Ramos (cell line): Measurements from ENCODE around the gene PNPT1.
"Not testable (repeated sequence)": the region's sequence is repeated elsewhere in the genome, so short reads cannot be mapped to it uniquely, and the experiment has no call there.

Source experiments
- in situ Hi-C: fragments of 300-500 bp; cut with MboI; formaldehyde crosslinking; loops from one replicate; pipeline ENCODE4 v1.14.3; 2022; ENCODE audit warnings: low sequenced_read_pairs; ENCODE audit not compliant: unreplicated experiment

PNPT1 gene

DNA sequence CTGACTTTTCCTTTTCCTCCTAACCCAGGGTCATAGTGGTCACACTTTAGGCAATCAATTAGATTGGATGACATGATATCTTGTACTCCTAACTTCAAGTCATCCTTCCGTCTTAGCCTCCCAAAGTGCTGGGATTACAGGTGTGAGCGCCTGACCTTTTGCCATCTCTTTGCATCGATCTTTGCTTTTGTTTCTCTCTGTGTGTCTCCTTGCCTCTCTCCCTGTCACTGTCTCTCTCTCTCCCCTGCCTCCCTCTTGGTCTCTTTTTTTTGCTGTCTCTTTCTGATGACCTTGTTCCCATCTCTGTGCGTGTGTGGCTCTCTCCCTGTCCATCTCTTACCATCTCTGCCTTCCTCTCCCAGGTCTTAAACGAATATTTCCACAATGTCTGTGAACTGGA is 904 bp downstream of the PNPT1 start:
- in situ Hi-C loops = not testable (repeated sequence)

DNA sequence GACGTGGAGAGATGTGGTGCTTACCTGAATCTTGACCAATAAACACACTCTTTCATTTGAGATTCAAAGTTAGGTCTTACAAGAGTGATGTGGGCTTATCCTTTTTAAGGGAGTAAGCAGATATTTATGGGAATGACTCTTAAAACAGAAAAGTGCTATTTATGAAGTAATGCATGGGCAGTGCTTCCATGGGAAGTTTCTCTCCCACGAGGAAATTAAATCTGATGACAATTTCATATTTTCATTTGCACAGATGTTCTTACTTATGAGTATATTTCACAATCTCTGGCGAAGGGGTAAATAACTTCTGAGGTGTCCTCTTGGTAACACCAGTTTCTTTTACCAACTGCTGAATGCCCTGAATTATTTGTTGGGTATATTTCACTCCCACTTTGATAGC is 21.0 kb downstream of the PNPT1 start:
- in situ Hi-C loops = no loop called here

DNA sequence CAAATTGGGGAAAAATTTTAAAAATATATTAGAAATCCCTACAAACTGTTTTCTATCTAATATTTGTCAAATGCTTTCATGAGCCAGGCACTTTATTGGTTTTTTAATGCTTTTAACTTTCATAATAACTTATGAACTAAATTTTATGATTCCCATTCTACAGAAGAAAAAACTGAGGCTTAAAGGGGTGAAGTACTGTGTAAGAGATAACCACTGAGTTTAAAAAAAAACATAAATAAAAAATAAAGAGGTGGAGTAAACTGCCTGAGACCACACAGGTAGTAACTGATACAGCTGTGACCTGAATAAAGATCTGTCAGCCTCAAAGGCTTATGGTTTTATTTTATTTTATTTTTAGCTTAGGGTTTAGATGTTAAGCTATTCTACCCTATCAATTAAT is 24.7 kb downstream of the PNPT1 start:
- in situ Hi-C loops = no loop called here

DNA sequence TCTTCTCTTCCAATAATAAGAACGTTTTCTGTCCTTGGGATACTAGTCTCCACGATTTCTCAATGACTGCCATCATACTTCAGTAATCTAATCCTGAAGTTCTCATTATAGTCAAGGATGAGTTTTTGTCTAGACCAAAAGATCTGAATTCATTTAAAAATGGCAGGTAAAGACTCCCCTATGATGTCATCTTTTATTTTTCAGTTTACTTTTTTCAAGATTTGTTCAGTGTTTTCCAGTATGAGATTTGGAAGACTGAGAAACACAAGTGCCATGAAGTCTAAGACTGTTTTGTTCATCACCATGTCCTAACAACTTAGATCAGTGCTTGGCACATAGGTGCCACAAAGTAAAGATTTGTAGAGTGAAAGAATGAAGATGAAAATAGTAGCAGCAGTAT is 40.4 kb downstream of the PNPT1 start:
- in situ Hi-C loops = no loop called here

DNA sequence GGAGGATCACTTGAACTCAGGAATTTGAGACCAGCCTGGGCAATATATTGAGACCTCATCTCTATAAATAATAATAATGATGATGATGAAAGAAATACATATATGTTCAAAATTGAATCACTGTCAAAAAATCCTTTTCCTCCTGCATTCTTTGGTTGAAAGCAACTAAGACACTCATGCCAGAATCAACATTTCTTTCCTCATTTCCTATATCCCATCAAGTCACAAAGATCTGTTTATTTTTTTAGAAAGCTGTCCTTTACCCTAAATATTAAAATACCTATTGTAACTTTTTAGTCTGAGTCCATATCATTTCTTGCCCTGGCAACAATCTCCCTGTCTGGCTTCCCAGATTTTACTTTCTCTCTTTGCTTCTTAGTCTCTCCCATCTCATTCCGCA is 44.4 kb downstream of the PNPT1 start:
- in situ Hi-C loops = no loop called here

DNA sequence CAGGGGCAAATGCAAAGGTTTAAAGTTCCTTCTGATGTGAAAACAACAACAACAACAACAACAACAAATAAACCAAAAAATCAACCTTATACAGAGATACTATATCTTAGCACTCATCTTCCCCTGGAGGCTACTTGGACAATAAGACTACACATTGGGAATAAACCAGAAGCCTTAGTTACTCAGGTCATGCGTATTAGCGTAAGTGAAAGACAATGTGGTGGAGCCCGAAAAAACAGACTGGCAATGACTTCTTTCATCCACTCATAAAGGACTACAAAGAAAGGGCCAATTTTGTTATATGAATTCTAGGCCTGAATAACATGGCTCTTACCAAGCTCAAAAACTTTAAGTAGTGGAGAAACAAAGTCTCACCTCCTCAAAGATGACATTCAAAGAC is 56.8 kb downstream of the PNPT1 start:
- in situ Hi-C loops = no loop called here

DNA sequence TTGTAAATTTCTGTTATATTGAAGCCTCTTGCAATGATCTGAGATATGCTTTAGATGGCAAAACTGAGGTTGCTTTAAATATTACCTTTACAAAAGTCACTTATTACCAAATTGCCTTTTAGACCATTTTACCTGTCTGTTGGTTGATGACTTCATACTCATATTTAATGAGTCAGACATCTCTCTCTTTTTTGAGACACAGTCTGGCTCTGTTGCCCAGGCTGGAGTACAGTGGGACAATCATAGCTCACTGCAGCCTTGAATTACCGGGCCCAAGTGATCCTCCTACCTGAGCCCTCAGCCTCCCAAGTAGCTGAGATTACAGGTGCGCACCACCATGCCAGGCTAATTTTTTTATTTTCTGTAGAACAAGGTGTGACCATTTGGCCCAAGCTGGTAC is 64.7 kb downstream of the PNPT1 start:
- in situ Hi-C loops = no loop called here

DNA sequence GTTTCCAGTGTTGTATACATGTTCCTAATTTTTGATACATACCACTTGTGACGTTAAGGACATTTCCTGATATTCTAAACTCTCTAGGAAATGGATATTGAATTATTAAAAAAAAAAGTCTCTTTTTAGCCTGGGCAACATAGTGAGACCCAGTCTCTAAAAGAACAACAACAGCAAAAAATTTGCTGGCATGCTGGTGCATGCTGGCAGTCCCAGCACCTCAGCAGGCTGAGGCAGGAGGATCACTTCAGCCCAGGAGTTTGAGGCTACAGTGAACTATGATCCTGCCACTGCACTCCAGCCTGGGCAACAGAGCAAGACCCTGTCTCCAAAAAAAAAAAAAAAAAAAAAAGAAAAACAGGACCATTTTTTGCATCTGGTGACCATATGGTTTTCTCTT is 65.7 kb downstream of the PNPT1 start:
- in situ Hi-C loops = no loop called here

DNA sequence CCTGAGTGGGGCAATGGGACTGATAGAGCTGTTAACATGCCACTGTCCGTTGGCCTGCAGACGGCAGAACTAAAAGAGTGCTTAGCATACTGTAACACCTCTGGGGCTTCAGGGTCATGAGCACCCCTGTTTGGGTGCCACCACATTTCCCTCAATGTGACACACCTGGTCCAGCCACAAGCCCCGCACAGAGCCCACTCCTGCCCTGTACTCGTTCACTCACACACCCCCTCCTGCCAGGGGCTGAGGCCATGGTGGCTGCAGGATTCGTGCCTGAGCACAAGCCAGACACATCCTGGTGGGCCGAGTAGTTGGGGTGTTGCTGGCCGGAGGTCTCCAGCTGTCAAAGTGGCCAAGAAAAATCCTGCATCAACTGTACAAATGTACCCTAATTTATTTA is 71.8 kb downstream of the PNPT1 start:
- in situ Hi-C loops = no loop called here

DNA sequence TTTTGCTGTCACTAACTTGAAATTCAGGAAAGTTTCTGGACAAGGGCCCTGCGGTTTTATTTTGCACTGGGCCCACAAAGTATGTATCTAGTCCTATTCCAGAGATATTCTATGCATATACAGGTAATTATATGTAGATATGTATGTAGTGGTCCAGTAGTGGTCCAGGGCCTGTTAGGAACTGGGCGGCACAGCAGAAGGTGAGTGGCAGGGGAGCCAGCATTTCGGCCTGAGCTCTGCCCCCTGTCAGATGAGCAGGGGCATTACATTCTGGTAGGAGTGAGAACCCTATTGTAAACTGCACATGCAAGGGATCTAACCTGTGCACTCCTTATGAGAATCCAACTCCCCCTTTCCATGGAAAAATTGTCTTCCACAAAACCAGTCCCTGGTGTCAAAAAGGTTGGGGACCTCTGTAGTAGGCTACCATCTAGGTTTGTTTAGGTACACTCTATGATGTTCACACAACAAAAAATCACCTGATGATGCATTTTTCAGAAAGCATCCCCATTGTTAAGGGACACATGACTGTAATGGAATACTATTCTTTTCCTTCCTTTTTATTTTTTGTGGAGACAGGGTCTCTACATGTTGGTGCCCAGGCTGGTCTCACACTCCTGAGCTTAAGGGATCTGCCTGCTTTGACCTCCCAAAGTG is 73.4 kb downstream of the PNPT1 start:
- in situ Hi-C loops = no loop called here

DNA sequence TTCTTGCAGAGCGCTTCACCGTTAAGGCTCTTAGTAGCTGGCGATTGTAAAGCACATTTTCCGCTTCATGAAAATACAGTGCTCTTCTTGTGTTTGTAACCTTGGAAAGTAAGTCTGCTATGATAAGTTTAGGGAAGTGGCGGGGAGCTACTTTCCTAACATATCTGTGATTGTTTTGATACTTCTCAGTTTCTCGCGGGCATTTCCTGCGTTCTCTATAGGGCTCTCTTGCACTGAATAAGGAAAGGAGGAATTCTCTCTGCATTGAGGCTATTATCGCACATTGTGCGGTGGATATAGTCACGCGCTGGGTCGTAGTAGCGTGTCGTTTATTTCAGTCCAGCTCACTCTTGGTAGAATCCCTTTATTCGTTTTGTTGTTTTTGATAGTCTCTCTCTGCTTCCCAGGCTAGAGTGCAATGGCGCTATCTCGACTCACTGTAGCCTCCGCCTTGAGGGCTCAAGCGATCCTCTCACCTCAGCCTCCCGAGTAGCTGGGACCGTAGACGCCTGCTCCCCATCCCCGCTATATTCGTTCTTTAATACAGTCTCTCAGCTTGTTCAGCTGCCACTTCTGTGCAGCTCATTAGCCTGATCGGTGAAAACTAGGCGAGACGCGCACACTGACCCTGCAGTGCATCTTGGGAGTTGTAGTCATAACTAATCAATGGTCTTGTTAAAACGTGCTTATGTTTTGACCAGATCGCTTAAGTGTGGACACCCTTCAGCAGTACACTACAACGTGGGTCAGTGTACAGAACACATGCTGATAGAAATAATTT is 75.2 kb downstream of the PNPT1 start:
- in situ Hi-C loops = no loop called here

DNA sequence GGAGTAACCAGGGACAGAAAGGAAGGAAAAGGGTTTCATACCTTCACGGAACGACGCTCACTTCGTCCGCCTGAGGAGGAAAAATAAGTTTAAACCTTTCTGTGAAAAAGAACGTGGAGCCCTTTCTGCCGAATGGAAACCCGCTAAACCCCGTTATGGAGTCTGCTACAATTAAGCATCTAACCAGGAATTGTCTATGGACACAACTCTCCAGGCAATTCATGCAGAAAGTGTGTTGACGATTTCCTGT is 75.7 kb downstream of the PNPT1 start:
- in situ Hi-C loops = no loop called here

DNA sequence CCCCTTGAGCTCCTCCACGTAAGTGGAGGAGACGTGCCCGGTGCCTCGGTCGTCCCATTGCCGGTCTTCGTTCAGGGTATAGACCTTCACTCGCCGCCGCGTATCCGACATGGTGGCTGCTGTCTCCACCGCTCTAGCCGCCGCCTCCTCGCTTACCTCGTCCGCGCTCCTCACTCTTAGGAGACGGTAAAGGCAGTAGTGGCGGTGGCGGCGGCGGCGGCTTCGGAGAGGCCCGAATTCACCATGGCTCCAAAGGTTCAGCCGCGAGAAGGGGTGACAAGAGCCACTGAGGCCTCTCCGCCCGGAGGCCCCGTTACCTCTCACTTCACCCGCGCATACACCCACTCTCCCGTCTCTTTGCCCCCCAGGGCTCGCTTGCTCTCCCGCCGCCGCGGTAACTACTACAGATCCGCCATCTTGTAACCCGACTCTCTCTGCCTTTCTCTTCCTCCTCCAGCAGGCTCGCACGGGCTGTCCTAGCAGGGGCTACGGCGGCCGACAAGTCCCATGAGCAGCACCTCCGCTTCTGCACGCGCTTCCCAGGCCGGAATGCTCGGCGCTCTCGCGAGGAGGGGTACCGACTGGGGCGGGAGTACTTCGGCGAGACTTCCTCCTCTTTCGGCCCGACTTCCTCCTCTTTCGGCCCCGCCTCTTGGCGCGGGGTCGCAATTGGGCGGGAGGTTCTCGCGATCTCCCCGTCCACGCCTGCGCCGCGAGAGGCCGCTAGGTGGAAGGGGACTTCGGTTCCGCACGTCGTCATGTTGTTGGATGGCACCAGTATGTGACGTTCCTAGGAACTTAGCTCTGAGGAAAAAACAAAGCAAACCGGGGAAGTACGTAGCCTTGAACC is 76.2 kb downstream of the PNPT1 start, which contains the start of gene PPP4R3B:
Gene PPP4R3B, minus strand, starts transcription at position 448 of the 850 bp plus-strand sequence. Its CDS starts 337 bp downstream, at position 111.
- in situ Hi-C loops = no loop called here

DNA sequence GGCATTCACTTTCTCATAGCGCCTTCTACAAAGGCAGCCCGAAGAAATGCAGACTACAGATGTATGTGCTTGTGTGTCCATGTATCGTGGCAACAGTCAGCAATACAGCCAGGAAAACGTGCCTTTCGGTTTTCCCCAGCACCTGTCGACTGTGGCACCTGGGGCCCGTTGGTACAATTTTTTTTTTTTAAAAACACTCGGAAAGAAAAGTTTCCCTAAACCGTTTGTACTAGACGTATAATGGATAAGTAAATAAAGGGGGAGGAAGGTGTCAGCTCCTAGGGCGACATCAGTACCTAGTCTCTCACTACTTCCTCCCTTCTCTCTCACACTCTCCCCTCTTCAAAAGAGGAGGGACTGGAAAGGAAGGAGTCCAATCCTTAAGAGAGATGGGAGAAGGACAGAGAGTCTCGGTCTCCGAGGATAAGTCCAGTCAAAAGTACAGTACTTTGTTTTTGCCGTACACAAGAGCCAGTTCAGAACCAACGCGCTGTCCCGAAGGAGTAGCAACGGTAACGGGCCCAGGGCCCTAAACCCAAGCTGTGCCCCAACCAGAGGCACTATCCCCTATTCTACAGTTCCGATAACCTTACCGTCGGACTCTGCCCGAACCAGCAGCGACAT is 77.0 kb downstream of the PNPT1 start:
- in situ Hi-C loops = no loop called here

DNA sequence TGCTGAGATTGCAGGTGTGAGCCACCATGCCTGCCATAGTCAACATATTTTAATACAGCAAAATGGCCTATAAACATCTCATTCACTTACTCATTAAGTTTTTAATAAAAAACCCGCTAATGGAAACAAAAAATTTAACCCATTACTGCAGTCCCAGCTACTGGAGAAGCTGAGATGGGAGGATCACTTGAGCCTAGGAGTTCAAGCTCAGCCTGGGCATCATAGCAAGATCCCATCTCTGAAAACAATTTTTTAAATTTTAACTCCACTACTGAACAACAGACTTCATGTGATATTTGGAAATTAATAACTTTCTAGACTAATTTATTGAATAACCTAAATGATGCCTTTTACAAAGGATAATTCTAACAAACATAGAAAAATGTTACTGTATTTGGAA is 81.6 kb downstream of the PNPT1 start:
- in situ Hi-C loops = no loop called here

DNA sequence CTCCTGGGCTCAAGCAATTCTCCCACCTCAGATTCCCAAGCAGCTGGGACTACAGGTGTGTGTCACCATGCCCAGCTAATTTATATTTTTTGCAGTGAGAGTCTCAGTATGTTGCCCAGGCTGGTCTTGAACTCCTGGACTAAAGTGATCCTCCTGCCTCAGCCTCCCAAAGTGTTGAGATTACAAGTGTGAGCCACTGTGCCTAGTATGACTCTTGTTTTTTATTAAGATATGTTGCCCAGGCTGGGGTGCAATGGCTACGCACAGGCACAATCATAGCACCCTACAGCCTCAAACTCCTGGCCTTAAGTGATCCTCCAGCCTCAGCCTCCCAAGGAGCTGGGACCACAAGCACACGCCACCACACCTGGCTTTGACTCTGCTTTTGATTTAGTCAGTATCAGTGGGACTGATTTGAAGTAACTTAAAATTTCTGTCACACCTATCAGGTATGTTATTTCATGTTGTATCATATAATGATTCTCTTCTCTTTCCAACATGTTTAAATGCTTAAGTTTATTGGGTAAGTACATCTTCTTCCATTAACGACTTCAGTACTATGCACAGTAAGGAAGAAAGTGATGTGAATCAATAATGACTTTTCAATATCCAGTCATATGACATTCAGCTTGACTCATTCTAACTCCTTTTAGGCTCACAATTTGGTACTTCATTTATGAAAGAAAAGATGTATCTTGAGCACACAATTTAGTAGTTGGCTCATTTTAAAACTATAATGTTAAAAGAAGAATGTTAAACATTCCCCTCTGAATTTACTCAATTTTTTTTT is 82.5 kb downstream of the PNPT1 start:
- in situ Hi-C loops = no loop called here

DNA sequence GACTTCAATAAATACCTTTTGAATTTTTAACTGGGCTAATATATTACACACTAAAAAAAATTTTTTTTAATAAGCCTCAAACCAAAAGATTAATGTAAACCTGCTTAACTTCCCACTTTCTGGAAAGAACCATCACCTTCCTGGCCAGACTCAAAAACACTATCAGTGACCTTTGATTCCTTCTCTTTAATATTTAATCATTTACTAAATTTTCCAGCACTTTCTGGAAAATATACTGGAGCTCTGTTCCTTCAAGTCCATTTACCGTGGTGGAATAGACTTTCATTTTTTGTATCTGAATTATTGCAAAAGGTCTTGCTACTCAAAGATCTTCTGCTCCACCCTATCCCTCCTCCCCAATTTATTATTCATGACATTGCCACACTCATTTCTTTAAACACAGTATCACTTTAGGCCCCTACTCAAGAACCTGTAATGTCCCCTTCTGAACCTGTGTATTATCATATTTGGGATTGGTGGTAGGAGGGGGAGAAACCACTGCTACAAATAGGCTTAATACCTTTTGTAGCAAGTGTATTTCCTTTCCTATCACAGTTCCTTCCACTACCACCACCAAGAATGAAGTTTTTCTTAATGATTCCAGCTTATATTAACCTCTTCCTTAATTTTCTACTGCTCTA is 83.6 kb downstream of the PNPT1 start:
- in situ Hi-C loops = no loop called here

DNA sequence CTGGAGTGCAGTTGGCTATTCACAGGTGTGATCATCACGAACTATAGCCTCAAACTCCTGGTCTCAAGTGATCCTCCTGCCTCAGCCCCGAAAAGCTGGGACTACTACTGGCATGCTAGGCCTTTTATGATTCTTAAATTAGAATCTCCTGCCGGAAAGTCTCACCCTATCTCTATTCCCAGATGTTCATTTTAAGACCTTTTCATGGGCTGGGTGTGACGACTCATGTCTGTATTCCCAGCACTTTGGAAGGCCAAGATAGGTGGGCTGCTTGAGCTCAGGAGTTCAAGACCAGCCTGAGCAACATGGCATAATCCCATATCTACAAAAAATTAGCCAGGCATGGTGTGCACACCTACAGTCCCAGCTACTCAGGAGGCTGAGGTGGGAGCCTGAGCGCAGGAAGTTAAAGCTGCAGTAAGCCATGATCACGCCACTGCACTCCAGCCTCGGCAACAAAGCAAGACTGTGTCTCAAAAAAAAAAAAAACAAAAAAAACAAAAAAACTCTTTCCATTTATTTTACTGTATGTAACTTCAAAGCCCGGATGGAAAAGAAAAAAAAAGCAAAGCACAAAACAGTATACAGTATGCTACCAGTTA is 84.3 kb downstream of the PNPT1 start:
- in situ Hi-C loops = no loop called here

DNA sequence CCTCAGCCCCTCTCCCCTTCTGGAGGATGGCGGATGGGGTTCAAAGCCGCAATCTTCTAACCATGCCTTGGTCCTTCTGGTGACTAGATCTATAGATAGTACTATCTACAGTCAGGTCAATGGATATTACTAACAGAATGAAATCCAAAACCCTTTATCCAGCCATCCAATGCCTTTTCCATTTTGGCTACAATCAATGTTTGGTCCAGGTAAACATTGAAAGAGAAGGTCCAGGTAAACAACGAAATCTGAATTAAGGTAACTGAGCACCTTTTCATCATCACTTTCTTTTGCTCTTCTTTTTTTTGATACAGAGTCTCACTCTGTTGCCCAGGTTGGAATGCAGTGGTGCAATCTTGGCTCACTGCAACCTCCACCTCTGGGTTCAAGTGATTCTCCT is 85.9 kb downstream of the PNPT1 start:
- in situ Hi-C loops = no loop called here
